ENCODE results near the gene RER1. TPM values are rescaled to one million over a fixed set of nuclear protein-coding genes. Genes with fewer than 3 reads are reported as not detected.

The RER1 gene
- total RNA-seq, 1 experiment from 2014 or later: 155 TPM

- Histone ChIP-seq H2AFZ (ENCODE audit: low read depth, low read length, poor library complexity, severe bottlenecking) (no peak overlapping the region), H4K20me1 (ENCODE audit: insufficient read depth) (no peaks in the 10 kb centered on the region), H3K9me3 (ENCODE audit: control insufficient read depth in 1 of 2, insufficient read depth in 1 of 2, low read depth in 1 of 2, low read length in 2 of 2) (no peaks in the 10 kb centered on the region), H3K27me3 (ENCODE audit: insufficient read depth, low read length) (peaks cover 7% of the 10 kb centered on the region; the same call in 1 of the 2 replicates), H3K9me2 (ENCODE audit: insufficient read depth) (no peaks in the 10 kb centered on the region), H3K4me2 (ENCODE audit: low read length) (no peak overlapping the region), H3K79me2 (ENCODE audit: insufficient read depth, low read length) (no peaks in the 10 kb centered on the region), H3K4me1 (ENCODE audit: control insufficient read depth in 1 of 2, insufficient read depth in 2 of 2, low read length in 2 of 2) (no peaks in the 10 kb centered on the region), H3K36me3 (ENCODE audit: control insufficient read depth in 1 of 2, insufficient read depth in 2 of 2, low read length in 2 of 2) (no peaks in the 10 kb centered on the region), H3K9ac (ENCODE audit: low read length) (no peak overlapping the region), H3K4me3 (replicated peaks in 1 of 2; ENCODE audit: low read depth in 1 of 2, low read length in 2 of 2) (no peak overlapping the region), H3K27ac (ENCODE audit: low read depth, low read length) (no peak overlapping the region)
- intact Hi-C loops (cut with micrococcal nuclease): no loop called here
- ChIA-PET POLR2A (no interaction called here), CTCF (no interaction called here), RAD21 (ENCODE audit: low non-redundant PET in 1 of 2, low total read pairs in 2 of 2, uncharacterized antibody in 2 of 2, unreplicated experiment in 2 of 2) (no interaction called here)
- DNase-seq (ENCODE audit: low read depth, low spot score): no peak
- TF ChIP-seq POLR2A (IDR thresholded peaks at IDR 0.05; ENCODE audit: borderline replicate concordance, extremely low read depth, insufficient read depth, insufficient read length): no peak
- TF ChIP-seq RAD21 (IDR thresholded peaks at IDR 0.05; ENCODE audit: low read depth): no peak
- TF ChIP-seq FOSL1 (IDR thresholded peaks at IDR 0.05; ENCODE audit: low read depth): no peak
- TF ChIP-seq ELF1 (IDR thresholded peaks at IDR 0.05; ENCODE audit: borderline replicate concordance, low read depth): no peak
- no peak for ATAC-seq
- no TSS peak for BruUV-seq (replicated peaks)
These were observed 44.2 kb downstream of the RER1 start for GRCh38 chr1:2435746-2436355.

GRCh38 chr1:2436876-2437275 lies 45.2 kb downstream of the RER1 start:
- no TSS peak for BruUV-seq (replicated peaks)
- ChIA-PET POLR2A (no interaction called here), CTCF (no interaction called here)

More at GRCh38 chr1:2436876-2437275, 45.2 kb downstream of the RER1 start:
- Histone ChIP-seq H3K36me3 (ENCODE audit: control insufficient read depth in 1 of 2, insufficient read depth in 2 of 2, low read length in 2 of 2) (no peaks in the 10 kb centered on the region), H3K27me3 (ENCODE audit: insufficient read depth, low read length) (peaks cover 7% of the 10 kb centered on the region; the same call in 1 of the 2 replicates), H3K4me3 (replicated peaks in 1 of 2; ENCODE audit: low read depth in 1 of 2, low read length in 2 of 2) (no peak overlapping the region), H3K9me3 (ENCODE audit: control insufficient read depth in 1 of 2, insufficient read depth in 1 of 2, low read depth in 1 of 2, low read length in 2 of 2) (no peaks in the 10 kb centered on the region), H3K9ac (ENCODE audit: low read length) (no peak overlapping the region), H2AFZ (ENCODE audit: low read depth, low read length, poor library complexity, severe bottlenecking) (no peak overlapping the region), H3K9me2 (ENCODE audit: insufficient read depth) (no peaks in the 10 kb centered on the region), H3K27ac (ENCODE audit: low read depth, low read length) (no peak overlapping the region), H3K4me1 (ENCODE audit: control insufficient read depth in 1 of 2, insufficient read depth in 2 of 2, low read length in 2 of 2) (no peaks in the 10 kb centered on the region), H3K4me2 (ENCODE audit: low read length) (no peak overlapping the region), H4K20me1 (ENCODE audit: insufficient read depth) (no peaks in the 10 kb centered on the region), H3K79me2 (ENCODE audit: insufficient read depth, low read length) (no peaks in the 10 kb centered on the region)
- RAD21 ChIA-PET (ENCODE audit: low non-redundant PET in 1 of 2, low total read pairs in 2 of 2, uncharacterized antibody in 2 of 2, unreplicated experiment in 2 of 2): no interaction called here
- intact Hi-C loops (cut with micrococcal nuclease): no loop called here
- DNase-seq (ENCODE audit: low read depth, low spot score): no peak
- ATAC-seq: no peak
- TF ChIP-seq POLR2AphosphoS5 (IDR thresholded peaks at IDR 0.05; ENCODE audit: low read depth, low read length): no peak
- no peak for TF ChIP-seq TCF7L2 (IDR thresholded peaks at IDR 0.05; ENCODE audit: borderline replicate concordance, extremely low read depth, insufficient read depth, insufficient read length)
- TF ChIP-seq JUND (IDR thresholded peaks at IDR 0.05): no peak
- no peak for TF ChIP-seq SIN3A (IDR thresholded peaks at IDR 0.05; ENCODE audit: low read depth)
- no peak for TF ChIP-seq EGR1 (IDR thresholded peaks at IDR 0.05; ENCODE audit: low read depth)
- no peak for TF ChIP-seq MAX (IDR thresholded peaks at IDR 0.05)
- no peak for TF ChIP-seq SP1 (IDR thresholded peaks at IDR 0.05; ENCODE audit: low read depth)
- TF ChIP-seq POLR2A (IDR thresholded peaks at IDR 0.05; ENCODE audit: borderline replicate concordance, extremely low read depth, insufficient read depth, insufficient read length): no peak
- no peak for TF ChIP-seq ATF3 (IDR thresholded peaks at IDR 0.05)
- no peak for TF ChIP-seq RAD21 (IDR thresholded peaks at IDR 0.05; ENCODE audit: low read depth)
- TF ChIP-seq EZH2 (IDR thresholded peaks at IDR 0.05): no peak
- TF ChIP-seq SRF (IDR thresholded peaks at IDR 0.05; ENCODE audit: low read depth): no peak
- no peak for TF ChIP-seq YY1 (IDR thresholded peaks at IDR 0.05; ENCODE audit: extremely low read depth, insufficient replicate concordance, low read depth, low read length)
- TF ChIP-seq EZH2phosphoT487 (IDR thresholded peaks at IDR 0.05; ENCODE audit: borderline replicate concordance): no peak
- no peak for TF ChIP-seq ZBTB33 (IDR thresholded peaks at IDR 0.05; ENCODE audit: extremely low read depth, insufficient replicate concordance, low read length)
- no peak for TF ChIP-seq ZNF274 (IDR thresholded peaks at IDR 0.05; ENCODE audit: low read depth, low read length)
